Measurements from ENCODE around the gene RAPGEF3.

Gene RAPGEF3

GRCh38 chr12:47737936-47738594 lies 20.6 kb downstream of the RAPGEF3 start:
- H3K9ac ChIP-seq (ENCODE audit: low read depth, low read length, poor library complexity, severe bottlenecking): peak overlapping the region; percentile 77
- no peaks in the 10 kb centered on the region for H3K27me3 ChIP-seq (ENCODE audit: insufficient read depth, low read length, poor library complexity, severe bottlenecking)
- H3K79me2 ChIP-seq (ENCODE audit: insufficient read depth, low read length): peaks cover 3% of the 10 kb centered on the region; the same call in 1 of the 2 replicates
- no peak overlapping the region for H3K4me3 ChIP-seq (ENCODE audit: low read length, poor library complexity, severe bottlenecking)
- H3K9me2 ChIP-seq (replicated peaks; ENCODE audit: low read depth, low read length): no peaks in the 10 kb centered on the region
- H3K4me1 ChIP-seq (ENCODE audit: insufficient read depth, low read length, poor library complexity, severe bottlenecking): peaks cover 42% of the 10 kb centered on the region
- no peaks in the 10 kb centered on the region for H4K20me1 ChIP-seq (ENCODE audit: insufficient read depth, low read length, poor library complexity, severe bottlenecking)
- no peak overlapping the region for H3K4me2 ChIP-seq (ENCODE audit: low read depth, low read length, poor library complexity, severe bottlenecking)
- TF ChIP-seq CTCF (conservative IDR thresholded peaks at IDR 0.05; ENCODE audit: low read length) (no peak), EZH2phosphoT487 (IDR thresholded peaks at IDR 0.05; ENCODE audit: borderline replicate concordance) (no peak)
- H3F3A ChIP-seq (ENCODE audit: low read depth): peaks cover 4% of the 10 kb centered on the region; the same call in 1 of the 2 replicates
- no peaks in the 10 kb centered on the region for H3K9me3 ChIP-seq (ENCODE audit: insufficient read depth, low read depth, low read length)
- H2AFZ ChIP-seq (ENCODE audit: low read length): no peak overlapping the region
- H3K36me3 ChIP-seq (ENCODE audit: insufficient read depth, low read length): no peaks in the 10 kb centered on the region

- Histone ChIP-seq H3K4me2 (ENCODE audit: low read depth, low read length, poor library complexity, severe bottlenecking) (no peak overlapping the region), H3K4me3 (ENCODE audit: low read length, poor library complexity, severe bottlenecking) (no peak overlapping the region), H3K9me3 (ENCODE audit: insufficient read depth, low read depth, low read length) (no peaks in the 10 kb centered on the region), H3F3A (ENCODE audit: low read depth) (peaks cover 4% of the 10 kb centered on the region; the same call in 1 of the 2 replicates), H3K4me1 (ENCODE audit: insufficient read depth, low read length, poor library complexity, severe bottlenecking) (peaks cover 38% of the 10 kb centered on the region), H3K27me3 (ENCODE audit: insufficient read depth, low read length, poor library complexity, severe bottlenecking) (no peaks in the 10 kb centered on the region), H3K9ac (ENCODE audit: low read depth, low read length, poor library complexity, severe bottlenecking) (no peak overlapping the region), H4K20me1 (ENCODE audit: insufficient read depth, low read length, poor library complexity, severe bottlenecking) (no peaks in the 10 kb centered on the region), H3K9me2 (replicated peaks; ENCODE audit: low read depth, low read length) (no peaks in the 10 kb centered on the region), H2AFZ (ENCODE audit: low read length) (no peak overlapping the region), H3K79me2 (ENCODE audit: insufficient read depth, low read length) (peaks cover 3% of the 10 kb centered on the region; the same call in 1 of the 2 replicates), H3K36me3 (ENCODE audit: insufficient read depth, low read length) (no peaks in the 10 kb centered on the region)
- no peak for TF ChIP-seq CTCF (conservative IDR thresholded peaks at IDR 0.05; ENCODE audit: low read length)
- TF ChIP-seq EZH2phosphoT487 (IDR thresholded peaks at IDR 0.05; ENCODE audit: borderline replicate concordance): no peak
Observed at GRCh38 chr12:47736877-47737676, 21.6 kb downstream of the RAPGEF3 start.

- Histone ChIP-seq H3K9ac (ENCODE audit: low read depth, low read length, poor library complexity, severe bottlenecking) (no peak overlapping the region), H3K4me2 (ENCODE audit: low read depth, low read length, poor library complexity, severe bottlenecking) (no peak overlapping the region), H3K4me1 (ENCODE audit: insufficient read depth, low read length, poor library complexity, severe bottlenecking) (peaks cover 33% of the 10 kb centered on the region)
Observed at GRCh38 chr12:47736216-47736615, 22.5 kb downstream of the RAPGEF3 start.

More at GRCh38 chr12:47736216-47736615, 22.5 kb downstream of the RAPGEF3 start:
- Histone ChIP-seq H2AFZ (ENCODE audit: low read length) (no peak overlapping the region), H3K4me3 (ENCODE audit: low read length, poor library complexity, severe bottlenecking) (no peak overlapping the region), H3K36me3 (ENCODE audit: insufficient read depth, low read length) (no peaks in the 10 kb centered on the region), H3K9me2 (replicated peaks; ENCODE audit: low read depth, low read length) (no peaks in the 10 kb centered on the region), H3K9me3 (ENCODE audit: insufficient read depth, low read depth, low read length) (no peaks in the 10 kb centered on the region), H3K27me3 (ENCODE audit: insufficient read depth, low read length, poor library complexity, severe bottlenecking) (no peaks in the 10 kb centered on the region), H3F3A (ENCODE audit: low read depth) (no peaks in the 10 kb centered on the region), H3K79me2 (ENCODE audit: insufficient read depth, low read length) (peaks cover 3% of the 10 kb centered on the region; the same call in 1 of the 2 replicates), H4K20me1 (ENCODE audit: insufficient read depth, low read length, poor library complexity, severe bottlenecking) (no peaks in the 10 kb centered on the region)
- TF ChIP-seq EZH2phosphoT487 (IDR thresholded peaks at IDR 0.05; ENCODE audit: borderline replicate concordance): no peak
- TF ChIP-seq CTCF (conservative IDR thresholded peaks at IDR 0.05; ENCODE audit: low read length): no peak
